ENCODE results near the gene POU6F1. TPM values are rescaled to one million over a fixed set of nuclear protein-coding genes. Genes with fewer than 3 reads are reported as not detected.
A peak's percentile ranks its signal among the peaks of the same experiment; 100 is the strongest.

POU6F1 gene
- total and polyA plus RNA-seq, 9 of the 15 experiments (the other 6 are each of a cell fraction or from before 2014, with no cell fraction given): 0.14 to 3.3 (median 1.1) TPM

DNA sequence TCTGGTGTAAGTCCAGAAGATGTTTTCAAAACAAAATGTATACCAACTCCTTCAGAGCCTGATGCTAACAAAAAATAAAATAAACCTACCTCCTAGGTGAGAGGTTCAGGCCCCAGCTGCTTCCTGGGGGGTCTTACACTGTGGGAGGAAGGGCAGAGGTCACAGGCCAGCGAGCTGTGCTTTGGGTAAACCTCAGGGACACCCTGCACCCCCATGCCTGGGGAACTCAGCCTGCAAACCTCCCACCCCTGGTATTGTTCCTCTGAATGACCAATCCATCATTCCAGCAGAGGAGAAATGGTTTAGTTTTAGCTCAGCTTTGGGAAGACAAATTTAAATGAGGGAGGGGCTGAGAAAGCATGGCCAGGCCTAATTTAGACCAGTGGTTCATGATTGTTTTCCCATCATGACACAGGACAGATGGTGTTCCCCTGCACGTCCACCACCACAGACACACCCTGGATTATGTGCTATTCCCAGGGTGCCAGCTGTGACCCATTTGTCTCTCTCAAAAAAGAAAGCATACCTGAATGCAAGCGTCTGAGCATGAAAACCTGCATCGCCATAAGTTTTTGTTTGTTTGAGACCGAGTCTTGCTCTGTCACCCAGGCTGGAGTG lies 30.4 kb downstream of the POU6F1 start:
- H3K27ac ChIP-seq (ENCODE audit: extremely low read depth, low read depth, low read length): no peak overlapping the region

More for the DNA sequence above, 30.4 kb downstream of the POU6F1 start:
- H3K4me1 ChIP-seq (replicated peaks in 1 of 2; ENCODE audit: control insufficient read depth in 2 of 2, insufficient read depth in 2 of 2, low read length in 2 of 2): peaks cover 3 to 13% of the 10 kb centered on the region in 2 experiments; a peak in 3 of 5 replicates
- peak in 1 of 4 experiments; percentile 5 for DNase-seq (ENCODE audit: extremely low read depth in 1 of 4, low spot score in 3 of 4)
- H3K27me3 ChIP-seq (ENCODE audit: control insufficient read depth in 2 of 2, insufficient read depth in 2 of 2, low read length in 2 of 2): no peaks in the 10 kb centered on the region
- in situ Hi-C loops (cut with MboI): no loop called here
- no peak overlapping the region for H3K9ac ChIP-seq (ENCODE audit: insufficient read depth in 1 of 2, low read depth in 2 of 2, low read length in 2 of 2)
- no peak overlapping the region for H3K4me3 ChIP-seq
- TF ChIP-seq TFAM (CRISPR knock-in tag; conservative IDR thresholded peaks at IDR 0.05) (no peak), NR2C2 (CRISPR knock-in tag; IDR thresholded peaks at IDR 0.05) (no peak), NR2C2 (tag; IDR thresholded peaks at IDR 0.05) (no peak), NCOA6 (IDR thresholded peaks at IDR 0.05) (no peak), FOXJ3 (CRISPR knock-in tag; IDR thresholded peaks at IDR 0.05) (no peak), NFYB (IDR thresholded peaks at IDR 0.05; ENCODE audit: extremely low read depth, insufficient read length) (no peak), ZSCAN29 (IDR thresholded peaks at IDR 0.05) (no peak), DPF2 (IDR thresholded peaks at IDR 0.05) (no peak), SREBF2 (CRISPR knock-in tag; IDR thresholded peaks at IDR 0.05) (no peak), ASH1L (IDR thresholded peaks at IDR 0.05; ENCODE audit: borderline replicate concordance, low read depth, partially characterized antibody) (no peak), ZNF263 (CRISPR knock-in tag; IDR thresholded peaks at IDR 0.05; ENCODE audit: borderline replicate concordance) (no peak), POLR2AphosphoS2 (IDR thresholded peaks at IDR 0.05; ENCODE audit: low read length) (no peak), KAT7 (CRISPR knock-in tag; IDR thresholded peaks at IDR 0.05; ENCODE audit: borderline replicate concordance) (no peak)
- TF ChIP-seq, protein P1, sequence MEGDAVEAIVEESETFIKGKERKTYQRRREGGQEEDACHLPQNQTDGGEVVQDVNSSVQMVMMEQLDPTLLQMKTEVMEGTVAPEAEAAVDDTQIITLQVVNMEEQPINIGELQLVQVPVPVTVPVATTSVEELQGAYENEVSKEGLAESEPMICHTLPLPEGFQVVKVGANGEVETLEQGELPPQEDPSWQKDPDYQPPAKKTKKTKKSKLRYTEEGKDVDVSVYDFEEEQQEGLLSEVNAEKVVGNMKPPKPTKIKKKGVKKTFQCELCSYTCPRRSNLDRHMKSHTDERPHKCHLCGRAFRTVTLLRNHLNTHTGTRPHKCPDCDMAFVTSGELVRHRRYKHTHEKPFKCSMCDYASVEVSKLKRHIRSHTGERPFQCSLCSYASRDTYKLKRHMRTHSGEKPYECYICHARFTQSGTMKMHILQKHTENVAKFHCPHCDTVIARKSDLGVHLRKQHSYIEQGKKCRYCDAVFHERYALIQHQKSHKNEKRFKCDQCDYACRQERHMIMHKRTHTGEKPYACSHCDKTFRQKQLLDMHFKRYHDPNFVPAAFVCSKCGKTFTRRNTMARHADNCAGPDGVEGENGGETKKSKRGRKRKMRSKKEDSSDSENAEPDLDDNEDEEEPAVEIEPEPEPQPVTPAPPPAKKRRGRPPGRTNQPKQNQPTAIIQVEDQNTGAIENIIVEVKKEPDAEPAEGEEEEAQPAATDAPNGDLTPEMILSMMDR (IDR thresholded peaks at IDR 0.05 in 2 of 3, conservative IDR thresholded peaks at IDR 0.05 in 1 of 3; ENCODE audit: insufficient read depth in 2 of 3, low read depth in 1 of 3, low read length in 3 of 3): no peak
- TF ChIP-seq, protein P2, sequence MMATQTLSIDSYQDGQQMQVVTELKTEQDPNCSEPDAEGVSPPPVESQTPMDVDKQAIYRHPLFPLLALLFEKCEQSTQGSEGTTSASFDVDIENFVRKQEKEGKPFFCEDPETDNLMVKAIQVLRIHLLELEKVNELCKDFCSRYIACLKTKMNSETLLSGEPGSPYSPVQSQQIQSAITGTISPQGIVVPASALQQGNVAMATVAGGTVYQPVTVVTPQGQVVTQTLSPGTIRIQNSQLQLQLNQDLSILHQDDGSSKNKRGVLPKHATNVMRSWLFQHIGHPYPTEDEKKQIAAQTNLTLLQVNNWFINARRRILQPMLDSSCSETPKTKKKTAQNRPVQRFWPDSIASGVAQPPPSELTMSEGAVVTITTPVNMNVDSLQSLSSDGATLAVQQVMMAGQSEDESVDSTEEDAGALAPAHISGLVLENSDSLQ (IDR thresholded peaks at IDR 0.05): no peak
- TF ChIP-seq, protein P3, sequence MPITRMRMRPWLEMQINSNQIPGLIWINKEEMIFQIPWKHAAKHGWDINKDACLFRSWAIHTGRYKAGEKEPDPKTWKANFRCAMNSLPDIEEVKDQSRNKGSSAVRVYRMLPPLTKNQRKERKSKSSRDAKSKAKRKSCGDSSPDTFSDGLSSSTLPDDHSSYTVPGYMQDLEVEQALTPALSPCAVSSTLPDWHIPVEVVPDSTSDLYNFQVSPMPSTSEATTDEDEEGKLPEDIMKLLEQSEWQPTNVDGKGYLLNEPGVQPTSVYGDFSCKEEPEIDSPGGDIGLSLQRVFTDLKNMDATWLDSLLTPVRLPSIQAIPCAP (CRISPR knock-in tag; IDR thresholded peaks at IDR 0.05; ENCODE audit: borderline replicate concordance): no peak
- TF ChIP-seq, protein P4, sequence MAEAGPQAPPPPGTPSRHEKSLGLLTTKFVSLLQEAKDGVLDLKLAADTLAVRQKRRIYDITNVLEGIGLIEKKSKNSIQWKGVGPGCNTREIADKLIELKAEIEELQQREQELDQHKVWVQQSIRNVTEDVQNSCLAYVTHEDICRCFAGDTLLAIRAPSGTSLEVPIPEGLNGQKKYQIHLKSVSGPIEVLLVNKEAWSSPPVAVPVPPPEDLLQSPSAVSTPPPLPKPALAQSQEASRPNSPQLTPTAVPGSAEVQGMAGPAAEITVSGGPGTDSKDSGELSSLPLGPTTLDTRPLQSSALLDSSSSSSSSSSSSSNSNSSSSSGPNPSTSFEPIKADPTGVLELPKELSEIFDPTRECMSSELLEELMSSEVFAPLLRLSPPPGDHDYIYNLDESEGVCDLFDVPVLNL (CRISPR knock-in tag; IDR thresholded peaks at IDR 0.05; ENCODE audit: low read depth): no peak
- ATAC-seq: no peak
- no TSS peak for BruUV-seq (replicated peaks)
- no peak for FAIRE-seq
- H3K79me2 ChIP-seq (ENCODE audit: control insufficient read depth, insufficient read depth, low read length): no peaks in the 10 kb centered on the region
- intact Hi-C loops (cut with micrococcal nuclease): no loop called here
- no peaks in the 10 kb centered on the region for H3K9me3 ChIP-seq (replicated peaks; ENCODE audit: control insufficient read depth, insufficient read depth, low read depth, low read length)
- no peak overlapping the region for H3K4me2 ChIP-seq (ENCODE audit: insufficient read depth, low read length)
- WGBS (ENCODE audit: insufficient coverage, low coverage, missing lambda C conversion rate): 76% methylated on average over 5 of the region's 5 CpGs
- no peaks in the 10 kb centered on the region for H4K20me1 ChIP-seq (replicated peaks; ENCODE audit: control insufficient read depth, insufficient read depth, low read length)
- H2AFZ ChIP-seq (ENCODE audit: low read depth, low read length): 0 out of 2 replicates have a peak overlapping the region, but pooled peaks have one; percentile 71
- POLR2A ChIA-PET: interaction anchor here (0.7 to 2.4 kb wide), 3 partner anchors 9 to 31 kb away, joined by 3 to 7 read pairs (median 6); no protein-coding TSS in a partner anchor
- CTCF ChIA-PET (ENCODE audit: low intra/inter-chr PET ratio): no interaction called here
- no peaks in the 10 kb centered on the region for H3K36me3 ChIP-seq (ENCODE audit: control insufficient read depth, insufficient read depth, low read length)
- no peaks in the 10 kb centered on the region for H3K9me1 ChIP-seq (ENCODE audit: control insufficient read depth, insufficient read depth, low read length)

Measured in K562 (cell line).